Measurements from ENCODE around the gene ADGRV1.

GRCh38 chr5:91018200-91018599 lies 459.6 kb downstream of the ADGRV1 start:
- TF ChIP-seq GATA2 (IDR thresholded peaks at IDR 0.05; ENCODE audit: low read depth, low read length) (no peak), GATA3 (IDR thresholded peaks at IDR 0.05; ENCODE audit: low read depth, low read length) (no peak)
